MM.1S (cell line): ENCODE measurements around the gene C1orf94.

ENCODE experiments used
- DNase-seq: peaks from one replicate; pipeline ENCODE4 v3.0.0-alpha.2; 2015
- H2AFZ ChIP-seq: fragments of 300-600 bp; sonication (generic); 2 replicates; pipeline ENCODE4 v1.6.0; 2016; ENCODE audit warnings: antibody characterized with exemption, low read length
- H3F3A ChIP-seq: fragments of 300-600 bp; sonication (generic); 2 replicates; pipeline ENCODE4 v1.6.1; 2016; ENCODE audit warnings: mild to moderate bottlenecking, antibody characterized with exemption, low read length, moderate library complexity, mixed read lengths; ENCODE audit not compliant: insufficient read depth
- H3K27ac ChIP-seq: fragments of 300-600 bp; sonication (generic); 2 replicates; pipeline ENCODE4 v1.5.1; 2016; ENCODE audit warnings: mild to moderate bottlenecking, low read length
- H3K27me3 ChIP-seq: fragments of 300-600 bp; sonication (generic); replicated peaks from 2 replicates; pipeline ENCODE4 v1.6.0; 2016; ENCODE audit warnings: low read length; ENCODE audit not compliant: insufficient read depth
- H3K36me3 ChIP-seq: fragments of 300-600 bp; sonication (generic); replicated peaks from 2 replicates; pipeline ENCODE4 v1.6.1; 2016; ENCODE audit warnings: mild to moderate bottlenecking, low read length, mixed read lengths; ENCODE audit not compliant: insufficient read depth
- H3K4me1 ChIP-seq: fragments of 300-600 bp; sonication (generic); 2 replicates; pipeline ENCODE4 v1.6.1; 2016; ENCODE audit warnings: low read length, mixed read lengths
- H3K4me2 ChIP-seq: fragments of 300-600 bp; sonication (generic); 2 replicates; pipeline ENCODE4 v1.6.0; 2016; ENCODE audit warnings: low read depth, low read length
- H3K4me3 ChIP-seq: fragments of 300-600 bp; sonication (generic); 2 replicates; pipeline ENCODE4 v1.5.1; 2016; ENCODE audit warnings: low read length, mixed read lengths
- H3K79me2 ChIP-seq: fragments of 300-600 bp; sonication (generic); 2 replicates; pipeline ENCODE4 v1.6.1; 2016; ENCODE audit warnings: mixed run types, low read length, mixed read lengths
- H3K9ac ChIP-seq: fragments of 300-600 bp; sonication (generic); 2 replicates; pipeline ENCODE4 v1.6.1; 2016; ENCODE audit warnings: low read length, mixed read lengths
- H3K9me2 ChIP-seq: fragments of 300-600 bp; sonication (generic); replicated peaks from 2 replicates; pipeline ENCODE4 v1.6.1; 2016; ENCODE audit warnings: mild to moderate bottlenecking, low read length, mixed read lengths; ENCODE audit not compliant: insufficient read depth
- H3K9me3 ChIP-seq: fragments of 300-600 bp; sonication (generic); replicated peaks from 2 replicates; pipeline ENCODE4 v1.6.1; 2016; ENCODE audit warnings: mild to moderate bottlenecking, low read length, mixed read lengths; ENCODE audit not compliant: insufficient read depth
- H4K20me1 ChIP-seq: fragments of 300-600 bp; sonication (generic); 2 replicates; pipeline ENCODE4 v1.6.1; 2016; ENCODE audit warnings: mild to moderate bottlenecking, low read length, moderate library complexity, mixed read lengths; ENCODE audit not compliant: insufficient read depth
- EZH2 ChIP-seq: fragments of 300-600 bp; sonication (generic); optimal IDR thresholded peaks from 2 replicates; pipeline ENCODE3; 2017; ENCODE audit warnings: low read depth, mild to moderate bottlenecking, antibody characterized with exemption, low read length, mixed read lengths
- EZH2phosphoT487 ChIP-seq: fragments of 300-600 bp; sonication (generic); IDR thresholded peaks from 2 replicates; pipeline ENCODE4 v1.6.1; 2018; ENCODE audit warnings: antibody characterized with exemption, low read length
- TF ChIP-seq, protein P1 (sequence below): fragments of 300-600 bp; sonication (generic); IDR thresholded peaks from 2 replicates; pipeline ENCODE4 v1.5.1; 2016; ENCODE audit warnings: antibody characterized with exemption, low read length, mixed read lengths

Gene C1orf94

DNA sequence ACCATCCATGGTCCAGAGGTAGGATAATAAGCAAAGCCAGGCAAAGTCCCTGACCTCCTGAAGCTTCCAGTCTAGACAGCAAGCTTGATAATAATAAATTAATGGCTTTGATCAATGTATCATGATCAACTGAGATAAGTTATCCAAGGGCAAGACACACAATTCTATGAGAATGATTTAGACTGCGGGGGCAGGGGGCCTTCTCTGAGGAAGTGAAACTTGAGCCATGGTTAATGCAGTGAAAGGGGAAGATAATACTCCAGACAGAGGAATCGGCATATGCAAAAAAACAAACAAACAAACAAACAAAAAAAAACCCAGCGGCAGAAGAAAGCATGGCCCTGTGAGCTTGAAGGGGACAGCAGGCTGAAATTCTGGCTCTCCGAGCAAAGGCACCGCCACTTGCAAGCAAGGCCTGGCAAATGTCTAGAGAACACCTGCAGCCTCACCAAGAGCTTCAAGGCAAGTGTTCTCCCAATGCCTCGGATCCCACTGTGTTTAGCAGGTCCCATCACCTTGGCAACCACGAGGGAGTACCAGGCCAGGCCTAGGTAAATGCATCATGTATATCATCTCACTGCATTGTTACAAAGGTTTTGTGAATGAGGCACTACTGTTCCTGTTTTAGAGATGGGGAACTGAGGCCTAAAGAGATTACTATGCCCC, 36.6 kb upstream of the C1orf94 start:
- Histone ChIP-seq H3K4me2 (no peak overlapping the region), H3K36me3 (no peaks in the 10 kb centered on the region), H3K79me2 (no peaks in the 10 kb centered on the region), H3K9me3 (no peaks in the 10 kb centered on the region), H3K4me1 (no peaks in the 10 kb centered on the region), H3K4me3 (no peak overlapping the region), H4K20me1 (no peaks in the 10 kb centered on the region), H3K27me3 (peaks cover 10% of the 10 kb centered on the region; the same call in 1 of the 2 replicates), H3K27ac (no peak overlapping the region), H3K9ac (no peak overlapping the region), H3K9me2 (no peaks in the 10 kb centered on the region), H2AFZ (no peak overlapping the region), H3F3A (no peaks in the 10 kb centered on the region)
- no peak for DNase-seq
- TF ChIP-seq EZH2phosphoT487 (no peak), EZH2 (no peak)
- TF ChIP-seq, protein P1, sequence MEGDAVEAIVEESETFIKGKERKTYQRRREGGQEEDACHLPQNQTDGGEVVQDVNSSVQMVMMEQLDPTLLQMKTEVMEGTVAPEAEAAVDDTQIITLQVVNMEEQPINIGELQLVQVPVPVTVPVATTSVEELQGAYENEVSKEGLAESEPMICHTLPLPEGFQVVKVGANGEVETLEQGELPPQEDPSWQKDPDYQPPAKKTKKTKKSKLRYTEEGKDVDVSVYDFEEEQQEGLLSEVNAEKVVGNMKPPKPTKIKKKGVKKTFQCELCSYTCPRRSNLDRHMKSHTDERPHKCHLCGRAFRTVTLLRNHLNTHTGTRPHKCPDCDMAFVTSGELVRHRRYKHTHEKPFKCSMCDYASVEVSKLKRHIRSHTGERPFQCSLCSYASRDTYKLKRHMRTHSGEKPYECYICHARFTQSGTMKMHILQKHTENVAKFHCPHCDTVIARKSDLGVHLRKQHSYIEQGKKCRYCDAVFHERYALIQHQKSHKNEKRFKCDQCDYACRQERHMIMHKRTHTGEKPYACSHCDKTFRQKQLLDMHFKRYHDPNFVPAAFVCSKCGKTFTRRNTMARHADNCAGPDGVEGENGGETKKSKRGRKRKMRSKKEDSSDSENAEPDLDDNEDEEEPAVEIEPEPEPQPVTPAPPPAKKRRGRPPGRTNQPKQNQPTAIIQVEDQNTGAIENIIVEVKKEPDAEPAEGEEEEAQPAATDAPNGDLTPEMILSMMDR, result no peak

DNA sequence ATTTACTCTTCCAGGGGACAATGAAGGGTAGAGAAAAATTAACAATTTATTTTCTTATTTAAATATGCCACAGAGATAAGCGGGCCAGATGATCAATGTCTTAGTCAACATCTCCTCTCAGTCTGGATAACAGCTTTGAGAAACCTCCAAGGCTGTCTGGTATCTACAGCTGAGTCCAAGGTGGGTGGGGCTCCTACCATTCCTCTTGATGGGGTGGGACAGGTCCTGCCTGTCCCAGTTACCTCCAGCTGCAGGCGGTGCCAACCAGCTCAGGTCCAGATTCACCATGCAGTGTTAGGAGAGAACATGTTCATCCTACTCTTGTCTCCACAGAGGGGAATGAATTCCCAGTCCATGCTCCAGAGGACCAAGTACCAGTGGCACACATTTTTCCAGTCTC, 32.7 kb upstream of the C1orf94 start:
- no peak overlapping the region for H3K27ac ChIP-seq
- no peak overlapping the region for H2AFZ ChIP-seq
- no peaks in the 10 kb centered on the region for H3K9me3 ChIP-seq
- no peaks in the 10 kb centered on the region for H3K79me2 ChIP-seq
- TF ChIP-seq EZH2phosphoT487, result no peak
- TF ChIP-seq, protein P1, result no peak
- no peak for TF ChIP-seq EZH2
- H3K27me3 ChIP-seq, result peaks cover 20% of the 10 kb centered on the region
- no peak for DNase-seq
- H3K4me1 ChIP-seq, result no peaks in the 10 kb centered on the region
- no peaks in the 10 kb centered on the region for H3K9me2 ChIP-seq
- H3K9ac ChIP-seq, result no peak overlapping the region
- H3F3A ChIP-seq, result no peaks in the 10 kb centered on the region
- H4K20me1 ChIP-seq, result no peaks in the 10 kb centered on the region
- no peak overlapping the region for H3K4me3 ChIP-seq
- H3K4me2 ChIP-seq, result no peak overlapping the region
- no peaks in the 10 kb centered on the region for H3K36me3 ChIP-seq

DNA sequence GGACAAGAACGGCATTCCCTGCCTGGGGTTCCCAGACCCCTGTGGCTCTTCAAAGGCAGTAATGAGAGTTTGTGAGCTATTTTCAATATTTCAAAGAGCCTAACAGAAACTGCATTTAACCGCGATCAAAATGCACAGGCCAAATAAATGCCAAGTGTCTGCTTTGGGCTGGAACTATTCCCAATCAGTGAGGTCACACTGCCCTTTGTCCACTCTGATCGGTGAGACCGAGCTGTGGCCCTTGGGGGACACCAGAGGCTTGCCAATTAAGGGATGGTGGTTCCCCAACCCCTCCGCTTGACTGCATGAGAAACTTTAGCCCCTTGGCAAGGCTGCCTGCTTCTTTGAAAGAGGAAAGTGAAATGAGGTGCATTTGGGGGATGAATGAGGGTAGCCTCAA, 31.9 kb upstream of the C1orf94 start:
- Histone ChIP-seq H3K36me3 (no peaks in the 10 kb centered on the region), H3K9ac (no peak overlapping the region), H3K4me3 (no peak overlapping the region), H3K27ac (no peak overlapping the region), H2AFZ (no peak overlapping the region), H3K79me2 (no peaks in the 10 kb centered on the region), H3K4me1 (no peaks in the 10 kb centered on the region), H3F3A (no peaks in the 10 kb centered on the region), H3K9me2 (no peaks in the 10 kb centered on the region), H4K20me1 (no peaks in the 10 kb centered on the region), H3K4me2 (no peak overlapping the region), H3K9me3 (no peaks in the 10 kb centered on the region), H3K27me3 (peaks cover 20% of the 10 kb centered on the region)
- DNase-seq, result no peak
- no peak for TF ChIP-seq EZH2
- TF ChIP-seq, protein P1, result no peak
- no peak for TF ChIP-seq EZH2phosphoT487
